KOPT-K1 (cell line): ENCODE results near the gene CLCN7.

ENCODE experiments used
- H3K27ac ChIP-seq: fragments of 200-600 bp; sonication (generic); 2 replicates; pipeline ENCODE4 v1.5.1; 2016; ENCODE audit warnings: antibody characterized with exemption, mild to moderate bottlenecking, low read depth, low read length; ENCODE audit not compliant: poor library complexity, severe bottlenecking
- H3K36me3 ChIP-seq: fragments of 200-600 bp; sonication (generic); 2 replicates; pipeline ENCODE4 v1.5.1; 2017; ENCODE audit warnings: antibody characterized with exemption, mild to moderate bottlenecking, low read length, moderate library complexity; ENCODE audit not compliant: insufficient read depth
- H3K9me3 ChIP-seq: fragments of 200-600 bp; sonication (generic); 2 replicates; pipeline ENCODE4 v1.5.1; 2017; ENCODE audit warnings: antibody characterized with exemption, low read length, mild to moderate bottlenecking; ENCODE audit not compliant: insufficient read depth, poor library complexity, severe bottlenecking

CLCN7 gene

GRCh38 chr16:1451702-1452392 lies 23.0 kb downstream of the CLCN7 start:
- Histone ChIP-seq H3K27ac (no peak overlapping the region), H3K9me3 (no peaks in the 10 kb centered on the region), H3K36me3 (peaks cover 57% of the 10 kb centered on the region; the same call in 1 of the 2 replicates)

GRCh38 chr16:1450841-1451240 lies 24.0 kb downstream of the CLCN7 start:
- Histone ChIP-seq H3K27ac (no peak overlapping the region), H3K36me3 (peaks cover 54% of the 10 kb centered on the region; the same call in 1 of the 2 replicates), H3K9me3 (no peaks in the 10 kb centered on the region)

DNA sequence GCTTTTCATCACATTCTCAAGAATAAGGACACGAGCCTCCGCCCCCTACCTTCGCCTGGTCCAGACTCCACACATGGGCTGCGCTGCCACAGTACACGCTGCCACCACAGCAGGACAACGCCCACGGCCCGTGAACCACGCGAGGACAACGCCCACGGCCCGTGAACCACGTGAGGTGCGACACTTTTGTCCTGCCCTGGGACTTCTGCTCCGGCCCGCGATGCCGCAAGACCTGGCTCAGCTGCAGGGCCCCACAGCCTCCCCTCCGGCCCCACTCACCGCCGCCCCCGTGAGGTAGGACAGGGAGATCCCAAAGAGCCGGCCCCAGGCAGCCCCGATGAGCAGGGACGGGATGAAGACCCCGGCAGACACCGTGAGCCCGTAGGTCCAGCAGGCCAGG lies 24.6 kb downstream of the CLCN7 start:
- no peaks in the 10 kb centered on the region for H3K9me3 ChIP-seq
- H3K27ac ChIP-seq: no peak overlapping the region
- H3K36me3 ChIP-seq: peaks cover 48% of the 10 kb centered on the region; the same call in 1 of the 2 replicates

GRCh38 chr16:1449201-1449788 lies 25.5 kb downstream of the CLCN7 start:
- H3K27ac ChIP-seq: no peak overlapping the region
- peaks cover 39% of the 10 kb centered on the region; the same call in 1 of the 2 replicates for H3K36me3 ChIP-seq
- H3K9me3 ChIP-seq: no peaks in the 10 kb centered on the region

DNA sequence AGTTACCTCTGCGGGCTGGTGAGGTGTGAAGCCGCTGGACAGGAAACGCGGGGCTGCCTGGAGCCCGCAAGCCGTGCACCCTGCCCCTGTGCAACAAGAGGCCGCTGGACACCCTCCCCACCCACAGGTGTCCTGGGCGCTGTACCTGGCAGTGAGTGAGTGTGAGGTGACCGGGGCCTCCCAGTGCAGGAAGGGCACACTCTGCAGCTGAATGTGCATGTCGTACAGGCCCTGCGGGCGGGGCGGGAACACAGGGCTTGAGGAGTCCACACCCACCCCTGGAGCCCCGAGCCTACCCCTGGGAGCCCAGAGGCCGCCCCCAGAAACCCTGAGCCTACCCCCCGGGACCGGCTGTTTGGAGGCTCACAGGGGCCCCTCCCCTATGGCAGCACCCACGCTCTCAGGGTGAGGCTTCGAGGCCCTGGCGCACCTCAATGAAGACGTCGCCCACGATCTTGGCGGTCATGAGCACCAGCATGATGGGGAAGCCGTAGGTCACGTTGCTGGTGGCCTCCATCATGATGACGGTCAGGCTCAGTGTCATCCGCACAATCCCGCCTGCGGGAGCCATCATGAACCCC lies 26.2 kb downstream of the CLCN7 start:
- H3K36me3 ChIP-seq: peaks cover 32% of the 10 kb centered on the region; the same call in 1 of the 2 replicates
- no peak overlapping the region for H3K27ac ChIP-seq
- H3K9me3 ChIP-seq: no peaks in the 10 kb centered on the region

DNA sequence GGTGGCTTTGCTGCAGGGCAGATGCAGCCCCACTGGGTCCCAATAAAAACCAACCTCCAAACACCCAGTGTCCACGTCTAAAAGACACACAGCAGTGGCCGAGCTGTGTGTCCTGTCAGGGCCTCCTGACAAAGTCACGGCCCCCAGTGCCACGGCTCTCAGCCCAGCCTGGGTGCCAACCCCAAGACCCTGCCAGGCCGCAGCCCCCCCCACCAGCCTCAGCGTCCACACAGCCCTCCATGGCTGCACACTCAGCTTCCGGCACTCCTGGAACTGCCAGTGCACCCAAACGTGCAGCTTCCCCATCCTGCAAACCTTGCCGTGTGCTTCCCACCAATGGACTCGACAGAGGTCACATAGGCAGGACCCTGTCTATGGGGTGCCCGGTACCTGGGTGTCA lies 26.9 kb downstream of the CLCN7 start:
- no peaks in the 10 kb centered on the region for H3K9me3 ChIP-seq
- H3K27ac ChIP-seq: no peak overlapping the region
- H3K36me3 ChIP-seq: peaks cover 26% of the 10 kb centered on the region; the same call in 1 of the 2 replicates

DNA sequence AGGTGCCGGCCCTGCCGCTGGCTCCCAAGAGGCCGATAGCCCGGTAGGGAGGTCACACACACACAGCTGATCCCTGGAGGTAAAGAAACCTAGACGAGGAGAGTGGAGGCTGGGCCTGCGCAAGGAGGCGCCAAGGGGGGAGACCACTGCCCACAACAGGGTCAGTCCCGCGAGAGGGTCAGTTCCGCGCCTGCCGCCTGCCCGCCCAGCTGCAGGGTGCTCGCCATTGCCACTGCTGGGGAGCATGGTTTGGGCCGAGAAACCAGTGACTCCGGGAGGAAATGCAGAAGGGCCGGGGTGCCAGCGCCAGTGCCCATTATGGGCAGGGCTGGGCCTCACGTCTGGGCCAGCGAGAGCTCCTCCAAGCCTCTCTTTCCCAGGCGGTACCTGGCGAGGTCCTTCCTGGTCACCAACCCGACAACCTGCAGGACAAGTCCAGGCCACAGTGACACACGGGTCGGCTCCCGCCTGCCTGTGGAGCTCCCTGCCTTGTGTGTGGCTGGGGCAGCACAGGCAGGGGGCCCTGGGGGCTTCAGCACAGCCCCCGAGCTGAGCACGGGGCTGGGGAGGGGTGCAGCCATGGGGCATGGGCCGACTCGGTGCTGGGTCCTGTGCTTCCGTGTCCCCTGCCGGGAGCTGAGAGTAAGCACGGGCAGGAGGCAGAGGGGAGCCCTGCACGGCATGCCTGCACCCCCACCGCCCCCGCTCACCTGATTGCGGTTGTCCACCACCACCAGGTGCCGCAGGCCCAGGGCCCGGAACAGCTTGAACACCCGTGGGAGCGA lies 28.3 kb downstream of the CLCN7 start:
- H3K9me3 ChIP-seq: no peaks in the 10 kb centered on the region
- H3K27ac ChIP-seq: no peak overlapping the region
- peaks cover 15% of the 10 kb centered on the region; the same call in 1 of the 2 replicates for H3K36me3 ChIP-seq

DNA sequence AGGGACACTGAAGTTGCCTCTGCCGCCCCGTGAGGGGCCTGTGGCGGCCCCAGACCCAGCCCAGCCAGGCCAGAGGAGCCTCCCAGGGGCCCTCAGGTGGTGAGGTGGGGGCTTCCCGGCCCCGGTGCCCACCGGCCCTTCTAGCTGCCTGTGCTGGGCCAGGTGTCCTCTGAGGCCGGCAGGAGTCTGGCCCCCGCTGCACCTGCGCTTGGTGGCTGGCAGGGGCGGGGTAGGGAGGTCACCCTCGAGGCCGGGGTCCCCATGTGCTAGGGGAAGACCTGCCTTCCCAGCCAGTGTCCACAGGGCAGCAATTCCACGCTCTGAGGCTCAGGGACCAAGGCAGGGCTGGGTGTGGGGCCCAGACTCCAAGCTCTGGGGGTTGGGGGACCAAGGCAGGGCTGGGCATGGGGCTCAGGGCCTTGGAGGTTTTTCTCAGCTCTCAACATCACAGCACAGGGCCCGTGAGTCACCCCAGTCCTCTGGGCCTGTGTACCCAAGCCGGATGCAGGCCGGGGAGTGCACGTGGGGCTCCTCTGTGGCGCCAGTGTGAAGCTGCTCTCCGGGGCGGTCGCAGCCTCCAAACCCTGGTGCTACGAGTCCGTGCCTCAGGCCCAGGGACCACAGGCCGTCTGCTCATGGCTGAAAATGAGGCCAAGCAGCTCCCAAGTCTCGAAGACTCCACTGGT lies 29.2 kb downstream of the CLCN7 start:
- peaks cover 12% of the 10 kb centered on the region; the same call in 1 of the 2 replicates for H3K36me3 ChIP-seq
- H3K27ac ChIP-seq: no peak overlapping the region
- no peaks in the 10 kb centered on the region for H3K9me3 ChIP-seq

GRCh38 chr16:1444730-1445517 lies 29.9 kb downstream of the CLCN7 start:
- no peak overlapping the region for H3K27ac ChIP-seq
- H3K9me3 ChIP-seq: no peaks in the 10 kb centered on the region
- H3K36me3 ChIP-seq: peaks cover 12% of the 10 kb centered on the region; the same call in 1 of the 2 replicates

GRCh38 chr16:1443980-1444729 lies 30.7 kb downstream of the CLCN7 start, which contains the start of gene CCDC154:
TSS of gene CCDC154 (minus strand) at chr16:1444556. CDS start at chr16:1444322, 234 bp downstream.
- Histone ChIP-seq H3K27ac (no peak within 1 kb of the TSS), H3K36me3 (peaks cover 12% of the 10 kb centered on the region; the same call in 1 of the 2 replicates), H3K9me3 (no peaks in the 10 kb centered on the region)

DNA sequence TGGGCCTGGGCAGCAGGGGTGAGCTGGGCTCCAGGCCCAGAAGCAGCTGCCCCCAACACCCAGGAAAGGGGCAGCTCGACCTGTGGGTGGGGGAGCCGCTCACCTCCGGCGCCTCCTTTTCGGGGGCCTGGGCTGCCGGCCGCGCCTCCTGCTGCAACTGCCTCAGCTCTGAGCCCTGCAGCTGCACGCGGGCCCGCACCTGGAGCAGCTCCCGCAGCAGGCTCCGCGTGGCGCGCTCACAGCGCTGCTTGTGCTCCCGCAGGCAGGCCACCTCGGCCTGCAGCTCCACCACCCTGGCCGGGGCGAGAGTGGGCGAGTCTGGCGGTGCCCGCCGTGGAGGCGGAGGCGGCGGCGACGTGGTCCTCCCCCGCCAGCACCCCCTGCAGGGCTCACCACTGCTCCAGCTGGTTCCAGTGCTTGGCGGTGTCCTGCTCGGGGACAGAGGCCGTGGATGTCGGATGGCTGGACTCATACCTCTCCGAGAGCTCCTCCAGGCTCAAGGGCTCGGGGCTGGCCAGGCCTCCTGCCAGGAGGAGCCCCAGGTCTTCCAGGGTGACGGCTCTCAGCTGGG lies 31.3 kb downstream of the CLCN7 start:
- no peaks in the 10 kb centered on the region for H3K9me3 ChIP-seq
- no peak overlapping the region for H3K27ac ChIP-seq
- peaks cover 11% of the 10 kb centered on the region; the same call in 1 of the 2 replicates for H3K36me3 ChIP-seq

DNA sequence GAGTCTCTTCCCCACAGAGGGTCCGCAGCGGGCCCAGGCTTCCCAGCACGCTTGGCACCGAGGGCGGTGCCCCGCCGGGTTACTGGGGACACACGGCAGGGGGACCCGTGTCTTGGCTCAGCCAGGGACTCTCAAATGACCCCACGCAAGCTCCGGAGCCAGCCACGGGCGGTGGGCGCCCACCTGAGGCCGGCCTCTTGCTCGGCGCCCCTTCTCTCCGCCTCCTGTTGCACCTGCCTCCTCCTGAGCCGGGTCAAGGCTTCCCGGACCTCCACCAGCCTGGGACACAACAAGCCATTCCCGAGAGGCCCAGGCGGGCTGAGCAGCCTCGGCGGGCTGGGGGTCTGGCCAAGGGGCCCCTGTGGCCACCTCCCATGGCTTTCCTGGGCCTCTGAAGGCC lies 32.1 kb downstream of the CLCN7 start:
- Histone ChIP-seq H3K27ac (no peak overlapping the region), H3K36me3 (peaks cover 4% of the 10 kb centered on the region; the same call in 1 of the 2 replicates), H3K9me3 (no peaks in the 10 kb centered on the region)

DNA sequence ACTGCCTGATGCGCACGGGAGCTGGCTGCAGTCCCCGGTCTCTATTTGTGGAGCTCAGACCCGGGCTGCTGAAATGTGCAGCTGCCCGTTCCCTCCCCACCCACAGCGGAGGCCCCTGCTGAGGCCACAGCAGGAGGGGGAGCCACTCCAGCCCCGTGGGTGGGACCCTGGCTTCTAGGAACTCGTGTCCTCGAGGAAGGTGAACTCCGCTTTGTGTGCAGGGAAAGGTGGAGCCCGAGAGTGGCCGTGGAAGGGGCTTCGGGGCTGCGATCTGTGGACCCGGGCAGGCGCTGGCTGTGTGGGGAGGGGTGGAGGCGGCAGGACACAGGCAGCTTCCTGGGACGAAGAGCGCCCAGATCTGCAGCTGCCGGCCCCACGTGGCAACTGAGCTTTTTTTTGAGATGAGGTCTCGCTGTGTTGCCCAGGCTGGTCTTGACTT lies 33.4 kb downstream of the CLCN7 start:
- H3K9me3 ChIP-seq: no peaks in the 10 kb centered on the region
- H3K27ac ChIP-seq: no peak overlapping the region
- no peaks in the 10 kb centered on the region; the same call in 1 of the 2 replicates for H3K36me3 ChIP-seq
